HepG2 (cell line): ENCODE data around the gene CBL. TPM values are rescaled to one million over a fixed set of nuclear protein-coding genes. Genes with fewer than 3 reads are reported as not detected.
A peak's percentile ranks its signal among the peaks of the same experiment; 100 is the strongest.

Source experiments
- ADNP ChIP-seq: sonication (generic); formaldehyde crosslinking; IDR thresholded peaks from 2 replicates; pipeline ENCODE4 v1.4.0; 2020; ENCODE audit warnings: missing genetic modification reagents
- AGO1 ChIP-seq: fragments of 200-400 bp; formaldehyde crosslinking; IDR thresholded peaks from 2 replicates; pipeline ENCODE4 v1.6.1; 2017; ENCODE audit warnings: mild to moderate bottlenecking, low read depth, low read length, moderate library complexity; ENCODE audit not compliant: poor library complexity, severe bottlenecking
- ASH2L ChIP-seq: fragments of 300-600, 200-600 bp; sonication (generic); IDR thresholded peaks from 2 replicates; pipeline ENCODE4 v1.7.0; 2017; ENCODE audit warnings: low read depth, mild to moderate bottlenecking, moderate library complexity, mixed read lengths, low read length; ENCODE audit not compliant: insufficient read length
- KLF16 ChIP-seq, 2 experiments: sonication (generic) in 1 of 2; formaldehyde crosslinking in 1 of 2; IDR thresholded peaks; 2 replicates each; pipeline versions ENCODE4 v1.6.1 to v1.8.0; 2016 to 2023; ENCODE audit warnings: missing genetic modification reagents in 2 of 2, missing compliant biosample characterization in 1 of 2
- NCOA1 ChIP-seq: sonication (generic); formaldehyde crosslinking; IDR thresholded peaks from 2 replicates; pipeline ENCODE4 v1.9.0; 2021; ENCODE audit warnings: missing genetic modification reagents
- PHF21A ChIP-seq: sonication (generic); formaldehyde crosslinking; IDR thresholded peaks from 2 replicates; pipeline ENCODE4 v1.5.0; 2020; ENCODE audit warnings: mild to moderate bottlenecking, missing genetic modification reagents
- TCF12 ChIP-seq, 2 experiments: fragments of 450-650 bp in 1 of 2; sonication (generic) in 1 of 2; formaldehyde crosslinking in 1 of 2; IDR thresholded peaks; 2 replicates each; pipeline versions ENCODE4 v1.6.1 to v1.8.0; 2017 to 2022; ENCODE audit warnings: antibody characterized with exemption in 1 of 2, mild to moderate bottlenecking in 1 of 2, missing genetic modification reagents in 1 of 2, moderate library complexity in 1 of 2
- ZFX ChIP-seq: sonication (generic); formaldehyde crosslinking; IDR thresholded peaks from 2 replicates; pipeline ENCODE4 v1.4.0; 2020; ENCODE audit warnings: mild to moderate bottlenecking, low read depth, missing genetic modification reagents, moderate library complexity
- ZNF331 ChIP-seq: sonication (generic); formaldehyde crosslinking; IDR thresholded peaks from 2 replicates; pipeline ENCODE4 v1.4.0; 2020; ENCODE audit warnings: missing genetic modification reagents
- ZNF382 ChIP-seq: sonication (generic); formaldehyde crosslinking; IDR thresholded peaks from 2 replicates; pipeline ENCODE4 v1.5.0; 2020; ENCODE audit warnings: missing genetic modification reagents, mild to moderate bottlenecking, borderline replicate concordance
- ZNF607 ChIP-seq: sonication (generic); formaldehyde crosslinking; IDR thresholded peaks from 2 replicates; pipeline ENCODE4 v1.5.1; 2020; ENCODE audit warnings: missing genetic modification reagents, mild to moderate bottlenecking, borderline replicate concordance
- ZNF776 ChIP-seq: sonication (generic); formaldehyde crosslinking; IDR thresholded peaks from 2 replicates; pipeline ENCODE4 v1.4.0; 2020; ENCODE audit warnings: mild to moderate bottlenecking, missing genetic modification reagents
- polyA plus RNA-seq, 8 experiments: library from polyadenylated mRNA; depleted of rRNA in 3 of 8; stranded (reverse) in 7 of 8; unstranded in 1 of 8; fragments of >200 nt; fragmentation: Illumina TruSeq in 4 of 8; extraction: Trizol in 4 of 8; gene quantifications; 2 replicates each; pipeline versions ENCODE4 v1.2.1 to v1.2.3, GENCODE V29; 2011 to 2016; ENCODE audit warnings: low read depth in 4 of 8, missing spikeins in 1 of 8, mixed read lengths in 1 of 8; ENCODE audit not compliant: insufficient read depth in 1 of 8
- total RNA-seq, 5 experiments: library from RNA; depleted of rRNA; stranded (reverse); fragments of >200 nt; fragmentation: Illumina TruSeq; extraction: Trizol; gene quantifications; 2 replicates each; pipeline ENCODE4 v1.2.3, GENCODE V29; 2016; ENCODE audit warnings: low read depth in 1 of 5
- TF ChIP-seq, protein P1 (sequence below): IDR thresholded peaks from 2 replicates; pipeline ENCODE4 v1.6.1; 2012; ENCODE audit warnings: low read depth, low read length, improper control_type of control experiment
- TF ChIP-seq, protein P2 (sequence below): fragments of 450-650 bp; IDR thresholded peaks from 2 replicates; pipeline ENCODE4 v1.6.1; 2017
- TF ChIP-seq, protein P3 (sequence below): IDR thresholded peaks from 2 replicates; pipeline ENCODE4 v1.6.1; 2016; ENCODE audit warnings: missing compliant biosample characterization, missing genetic modification reagents, borderline replicate concordance
- TF ChIP-seq, protein P4 (sequence below): sonication (generic); formaldehyde crosslinking; IDR thresholded peaks from 2 replicates; pipeline ENCODE4 v1.4.0; 2020; ENCODE audit warnings: mild to moderate bottlenecking, missing genetic modification reagents
- TF ChIP-seq, protein P5 (sequence below): sonication (generic); formaldehyde crosslinking; IDR thresholded peaks from 2 replicates; pipeline ENCODE4 v1.4.0; 2020; ENCODE audit warnings: mild to moderate bottlenecking, missing genetic modification reagents
- TF ChIP-seq, protein P6 (sequence below): sonication (generic); formaldehyde crosslinking; IDR thresholded peaks from 2 replicates; pipeline ENCODE4 v1.5.0; 2020; ENCODE audit warnings: mild to moderate bottlenecking, missing genetic modification reagents, moderate library complexity

Gene CBL
- total and polyA plus RNA-seq, 2 of the 13 experiments (the other 11 are each of a cell fraction or from before 2014, with no cell fraction given), result 6.6 to 7.4 TPM

DNA sequence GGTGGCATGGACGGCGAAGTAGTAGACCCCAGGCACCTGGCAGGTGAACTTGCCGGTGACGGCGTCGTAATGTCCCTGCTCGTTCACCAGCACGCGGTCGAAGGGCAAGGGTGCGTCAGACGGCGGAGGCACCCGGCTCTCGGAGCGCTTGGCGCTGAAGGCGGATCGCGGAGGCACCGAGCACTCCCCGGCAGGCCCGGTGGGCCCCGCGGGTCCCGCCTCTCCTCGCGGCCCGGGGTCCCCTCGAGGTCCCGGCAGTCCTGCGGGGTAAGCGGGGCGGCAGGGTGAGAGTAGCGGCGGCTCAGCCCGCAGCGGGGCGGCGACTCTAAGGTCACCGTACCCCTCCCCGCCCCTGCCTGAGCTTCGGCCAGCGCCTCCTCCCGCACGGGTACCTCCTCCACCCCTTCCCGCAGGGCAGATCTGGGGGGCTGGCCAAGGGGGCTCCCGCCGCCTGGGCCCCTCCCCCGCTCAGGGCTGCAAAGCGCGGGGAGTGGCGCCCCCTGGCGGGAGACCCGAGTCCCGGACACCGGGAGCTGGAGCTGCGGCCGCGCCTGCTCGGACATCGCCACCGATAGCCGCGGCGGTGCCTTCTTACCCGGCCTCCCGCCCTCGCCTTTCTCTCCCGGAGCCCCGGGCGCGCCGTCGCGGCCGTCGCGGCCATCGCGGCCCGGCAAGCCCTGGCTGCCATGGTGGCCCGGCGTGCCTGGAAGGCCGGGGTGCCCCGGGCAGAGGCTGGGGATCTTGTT, 133.6 kb downstream of the CBL start (continued):
- TF ChIP-seq ZNF382 (no peak), PHF21A (0 out of 2 replicates have a peak, but pooled peaks have one; percentile 19), ZNF331 (CRISPR knock-in tag) (peak; percentile 50; the same call in 1 of the 2 replicates), ASH2L (no peak), ZNF776 (CRISPR knock-in tag) (peak; percentile 55; the same call in 1 of the 2 replicates), ZFX (CRISPR knock-in tag) (peak; percentile 59), ADNP (CRISPR knock-in tag) (peak; percentile 62; the same call in 1 of the 2 replicates), KLF16 (CRISPR knock-in tag; IDR thresholded peaks at IDR 0.05) (no peak), NCOA1 (no peak), ZNF607 (peak; percentile 47; the same call in 1 of the 2 replicates), AGO1 (peak; percentile 70), TCF12 (IDR thresholded peaks at IDR 0.05) (no peak), TCF12 (CRISPR knock-in tag; IDR thresholded peaks at IDR 0.05) (0 out of 2 replicates have a peak, but pooled peaks have one; percentile 45)
- TF ChIP-seq, protein P1, sequence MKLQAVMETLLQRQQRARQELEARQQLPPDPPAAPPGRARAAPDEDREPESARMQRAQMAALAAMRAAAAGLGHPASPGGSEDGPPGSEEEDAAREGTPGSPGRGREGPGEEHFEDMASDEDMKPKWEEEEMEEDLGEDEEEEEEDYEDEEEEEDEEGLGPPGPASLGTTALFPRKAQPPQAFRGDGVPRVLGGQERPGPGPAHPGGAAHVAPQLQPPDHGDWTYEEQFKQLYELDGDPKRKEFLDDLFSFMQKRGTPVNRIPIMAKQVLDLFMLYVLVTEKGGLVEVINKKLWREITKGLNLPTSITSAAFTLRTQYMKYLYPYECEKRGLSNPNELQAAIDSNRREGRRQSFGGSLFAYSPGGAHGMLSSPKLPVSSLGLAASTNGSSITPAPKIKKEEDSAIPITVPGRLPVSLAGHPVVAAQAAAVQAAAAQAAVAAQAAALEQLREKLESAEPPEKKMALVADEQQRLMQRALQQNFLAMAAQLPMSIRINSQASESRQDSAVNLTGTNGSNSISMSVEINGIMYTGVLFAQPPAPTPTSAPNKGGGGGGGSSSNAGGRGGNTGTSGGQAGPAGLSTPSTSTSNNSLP, result no peak
- TF ChIP-seq, protein P2, sequence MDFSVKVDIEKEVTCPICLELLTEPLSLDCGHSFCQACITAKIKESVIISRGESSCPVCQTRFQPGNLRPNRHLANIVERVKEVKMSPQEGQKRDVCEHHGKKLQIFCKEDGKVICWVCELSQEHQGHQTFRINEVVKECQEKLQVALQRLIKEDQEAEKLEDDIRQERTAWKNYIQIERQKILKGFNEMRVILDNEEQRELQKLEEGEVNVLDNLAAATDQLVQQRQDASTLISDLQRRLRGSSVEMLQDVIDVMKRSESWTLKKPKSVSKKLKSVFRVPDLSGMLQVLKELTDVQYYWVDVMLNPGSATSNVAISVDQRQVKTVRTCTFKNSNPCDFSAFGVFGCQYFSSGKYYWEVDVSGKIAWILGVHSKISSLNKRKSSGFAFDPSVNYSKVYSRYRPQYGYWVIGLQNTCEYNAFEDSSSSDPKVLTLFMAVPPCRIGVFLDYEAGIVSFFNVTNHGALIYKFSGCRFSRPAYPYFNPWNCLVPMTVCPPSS, result no peak
- TF ChIP-seq, protein P3, sequence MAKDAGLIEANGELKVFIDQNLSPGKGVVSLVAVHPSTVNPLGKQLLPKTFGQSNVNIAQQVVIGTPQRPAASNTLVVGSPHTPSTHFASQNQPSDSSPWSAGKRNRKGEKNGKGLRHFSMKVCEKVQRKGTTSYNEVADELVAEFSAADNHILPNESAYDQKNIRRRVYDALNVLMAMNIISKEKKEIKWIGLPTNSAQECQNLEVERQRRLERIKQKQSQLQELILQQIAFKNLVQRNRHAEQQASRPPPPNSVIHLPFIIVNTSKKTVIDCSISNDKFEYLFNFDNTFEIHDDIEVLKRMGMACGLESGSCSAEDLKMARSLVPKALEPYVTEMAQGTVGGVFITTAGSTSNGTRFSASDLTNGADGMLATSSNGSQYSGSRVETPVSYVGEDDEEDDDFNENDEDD (CRISPR knock-in tag), result peak; percentile 59; the same call in 1 of the 2 replicates
- TF ChIP-seq, protein P4, sequence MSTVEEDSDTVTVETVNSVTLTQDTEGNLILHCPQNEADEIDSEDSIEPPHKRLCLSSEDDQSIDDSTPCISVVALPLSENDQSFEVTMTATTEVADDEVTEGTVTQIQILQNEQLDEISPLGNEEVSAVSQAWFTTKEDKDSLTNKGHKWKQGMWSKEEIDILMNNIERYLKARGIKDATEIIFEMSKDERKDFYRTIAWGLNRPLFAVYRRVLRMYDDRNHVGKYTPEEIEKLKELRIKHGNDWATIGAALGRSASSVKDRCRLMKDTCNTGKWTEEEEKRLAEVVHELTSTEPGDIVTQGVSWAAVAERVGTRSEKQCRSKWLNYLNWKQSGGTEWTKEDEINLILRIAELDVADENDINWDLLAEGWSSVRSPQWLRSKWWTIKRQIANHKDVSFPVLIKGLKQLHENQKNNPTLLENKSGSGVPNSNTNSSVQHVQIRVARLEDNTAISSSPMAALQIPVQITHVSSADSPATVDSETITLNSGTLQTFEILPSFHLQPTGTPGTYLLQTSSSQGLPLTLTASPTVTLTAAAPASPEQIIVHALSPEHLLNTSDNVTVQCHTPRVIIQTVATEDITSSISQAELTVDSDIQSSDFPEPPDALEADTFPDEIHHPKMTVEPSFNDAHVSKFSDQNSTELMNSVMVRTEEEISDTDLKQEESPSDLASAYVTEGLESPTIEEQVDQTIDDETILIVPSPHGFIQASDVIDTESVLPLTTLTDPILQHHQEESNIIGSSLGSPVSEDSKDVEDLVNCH (CRISPR knock-in tag), result no peak
- TF ChIP-seq, protein P5, sequence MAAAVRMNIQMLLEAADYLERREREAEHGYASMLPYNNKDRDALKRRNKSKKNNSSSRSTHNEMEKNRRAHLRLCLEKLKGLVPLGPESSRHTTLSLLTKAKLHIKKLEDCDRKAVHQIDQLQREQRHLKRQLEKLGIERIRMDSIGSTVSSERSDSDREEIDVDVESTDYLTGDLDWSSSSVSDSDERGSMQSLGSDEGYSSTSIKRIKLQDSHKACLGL (CRISPR knock-in tag), result peak; percentile 67
- TF ChIP-seq, protein P6, sequence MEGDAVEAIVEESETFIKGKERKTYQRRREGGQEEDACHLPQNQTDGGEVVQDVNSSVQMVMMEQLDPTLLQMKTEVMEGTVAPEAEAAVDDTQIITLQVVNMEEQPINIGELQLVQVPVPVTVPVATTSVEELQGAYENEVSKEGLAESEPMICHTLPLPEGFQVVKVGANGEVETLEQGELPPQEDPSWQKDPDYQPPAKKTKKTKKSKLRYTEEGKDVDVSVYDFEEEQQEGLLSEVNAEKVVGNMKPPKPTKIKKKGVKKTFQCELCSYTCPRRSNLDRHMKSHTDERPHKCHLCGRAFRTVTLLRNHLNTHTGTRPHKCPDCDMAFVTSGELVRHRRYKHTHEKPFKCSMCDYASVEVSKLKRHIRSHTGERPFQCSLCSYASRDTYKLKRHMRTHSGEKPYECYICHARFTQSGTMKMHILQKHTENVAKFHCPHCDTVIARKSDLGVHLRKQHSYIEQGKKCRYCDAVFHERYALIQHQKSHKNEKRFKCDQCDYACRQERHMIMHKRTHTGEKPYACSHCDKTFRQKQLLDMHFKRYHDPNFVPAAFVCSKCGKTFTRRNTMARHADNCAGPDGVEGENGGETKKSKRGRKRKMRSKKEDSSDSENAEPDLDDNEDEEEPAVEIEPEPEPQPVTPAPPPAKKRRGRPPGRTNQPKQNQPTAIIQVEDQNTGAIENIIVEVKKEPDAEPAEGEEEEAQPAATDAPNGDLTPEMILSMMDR (CRISPR knock-in tag), result peak; percentile 81
